HFFc6 (cell line): ENCODE measurements around the gene CASS4. TPM values are rescaled to one million over a fixed set of nuclear protein-coding genes. Genes with fewer than 3 reads are reported as not detected.

Experiments used
- DNase-seq: peaks from one replicate; pipeline ENCODE4 v3.0.0-alpha.2; 2018
- H3K27ac Mint-ChIP-seq: 2 replicates; pipeline ENCODE4 v1.8.0; 2020; ENCODE audit warnings: mild to moderate bottlenecking, mixed read lengths
- H3K27me3 Mint-ChIP-seq: 2 replicates; pipeline ENCODE4 v1.8.0; 2021; ENCODE audit warnings: mild to moderate bottlenecking, moderate library complexity, mixed read lengths; ENCODE audit not compliant: insufficient read depth
- H3K36me3 Mint-ChIP-seq: 2 replicates; pipeline ENCODE4 v1.8.0; 2021; ENCODE audit warnings: low read depth, mixed read lengths
- H3K4me1 Mint-ChIP-seq: 2 replicates; pipeline ENCODE4 v1.8.0; 2020; ENCODE audit warnings: low read depth, mixed read lengths
- H3K4me3 Mint-ChIP-seq: 2 replicates; pipeline ENCODE4 v1.8.0; 2020; ENCODE audit warnings: mild to moderate bottlenecking, moderate library complexity, mixed read lengths
- H3K9me3 Mint-ChIP-seq: 2 replicates; pipeline ENCODE4 v1.8.0; 2020; ENCODE audit warnings: mild to moderate bottlenecking, mixed read lengths
- CTCF ChIP-seq: fragments of 200-600 bp; sonication (generic); IDR thresholded peaks from 2 replicates; pipeline ENCODE4 v1.5.0; 2021; ENCODE audit warnings: antibody characterized with exemption, mild to moderate bottlenecking
- total RNA-seq, 6 experiments: library from RNA; stranded (reverse); fragmentation: NEBNext Ultra II Directional; extraction: Animal tissue kit (Norgen Biotek cat#: 25700); gene quantifications; 2 replicates in 1 of 6; 3 replicates in 5 of 6; pipeline ENCODE4 v1.2.3, GENCODE V29; 2021

CASS4 gene
- total RNA-seq, 6 experiments from 2014 or later = 0.38 to 0.70 (median 0.56) TPM

- DNase-seq = no peak
- Mint-ChIP-seq H3K4me3 (no peak overlapping the region), H3K27ac (peak overlapping the region; percentile 26; the same call in 1 of the 2 replicates), H3K9me3 (no peaks in the 10 kb centered on the region), H3K4me1 (peaks cover 17% of the 10 kb centered on the region), H3K27me3 (peaks cover 3% of the 10 kb centered on the region), H3K36me3 (peaks cover 34% of the 10 kb centered on the region)
- TF ChIP-seq CTCF = no peak
These were observed 42.9 kb upstream of the CASS4 start for GRCh38 chr20:56369179-56369578.

- peaks cover 37% of the 10 kb centered on the region for H3K4me1 Mint-ChIP-seq
- H3K27me3 Mint-ChIP-seq = peaks cover 3% of the 10 kb centered on the region
- TF ChIP-seq CTCF = no peak
- no peaks in the 10 kb centered on the region for H3K9me3 Mint-ChIP-seq
- H3K27ac Mint-ChIP-seq = no peak overlapping the region
- peaks cover 43% of the 10 kb centered on the region for H3K36me3 Mint-ChIP-seq
- H3K4me3 Mint-ChIP-seq = no peak overlapping the region
- DNase-seq = no peak
These were observed 40.1 kb upstream of the CASS4 start for GRCh38 chr20:56371977-56372376.

- DNase-seq = no peak
- peaks cover 45% of the 10 kb centered on the region for H3K36me3 Mint-ChIP-seq
- peaks cover 3% of the 10 kb centered on the region; the same call in 1 of the 2 replicates for H3K27me3 Mint-ChIP-seq
- no peak for TF ChIP-seq CTCF
- H3K27ac Mint-ChIP-seq = peak overlapping the region; percentile 51
- H3K4me3 Mint-ChIP-seq = no peak overlapping the region
- no peaks in the 10 kb centered on the region for H3K9me3 Mint-ChIP-seq
- peaks cover 38% of the 10 kb centered on the region for H3K4me1 Mint-ChIP-seq
These were observed 39.2 kb upstream of the CASS4 start for GRCh38 chr20:56372850-56373249.

- Mint-ChIP-seq H3K4me1 (peaks cover 38% of the 10 kb centered on the region), H3K9me3 (no peaks in the 10 kb centered on the region), H3K27ac (peak overlapping the region; percentile 52; the same call in 1 of the 2 replicates), H3K4me3 (no peak overlapping the region; the same call in 1 of the 2 replicates), H3K36me3 (peaks cover 49% of the 10 kb centered on the region), H3K27me3 (peaks cover 3% of the 10 kb centered on the region; the same call in 1 of the 2 replicates)
- TF ChIP-seq CTCF = no peak
- DNase-seq = peak; percentile 97
These were observed 38.1 kb upstream of the CASS4 start for GRCh38 chr20:56373942-56374341.

- DNase-seq = no peak
- H3K27me3 Mint-ChIP-seq = no peaks in the 10 kb centered on the region
- H3K27ac Mint-ChIP-seq = peak overlapping the region; percentile 43
- H3K9me3 Mint-ChIP-seq = no peaks in the 10 kb centered on the region
- TF ChIP-seq CTCF = no peak
- no peak overlapping the region for H3K4me3 Mint-ChIP-seq
- peaks cover 46% of the 10 kb centered on the region for H3K36me3 Mint-ChIP-seq
- H3K4me1 Mint-ChIP-seq = peaks cover 52% of the 10 kb centered on the region
These were observed 35.7 kb upstream of the CASS4 start for GRCh38 chr20:56376331-56376730.

GRCh38 chr20:56378386-56378785 is 33.7 kb upstream of the CASS4 start:
- H3K9me3 Mint-ChIP-seq = no peaks in the 10 kb centered on the region
- H3K4me1 Mint-ChIP-seq = peaks cover 54% of the 10 kb centered on the region
- H3K27me3 Mint-ChIP-seq = no peaks in the 10 kb centered on the region; the same call in 1 of the 2 replicates
- no peak for TF ChIP-seq CTCF
- H3K27ac Mint-ChIP-seq = no peak overlapping the region
- H3K36me3 Mint-ChIP-seq = peaks cover 45% of the 10 kb centered on the region
- DNase-seq = no peak
- H3K4me3 Mint-ChIP-seq = no peak overlapping the region
